Thyroid gland (tissue), 4 donors: ENCODE results near the gene SOX12. TPM values are rescaled to one million over a fixed set of nuclear protein-coding genes. Genes with fewer than 3 reads are reported as not detected.
A peak's percentile ranks its signal among the peaks of the same experiment; 100 is the strongest.

Experiments
- DNase-seq, 2 donors: peaks; one replicate each; pipeline ENCODE4 v3.0.0-alpha.2; 2019
- H3K27ac ChIP-seq, 3 donors: fragments of 200-600 bp; sonication (generic); 1 replicate in 2 of 3; 2 replicates in 1 of 3; pipeline ENCODE4 v1.5.1; 2016 to 2019; ENCODE audit warnings: mild to moderate bottlenecking in 1 of 3, moderate library complexity in 1 of 3
- H3K27me3 ChIP-seq: fragments of 200-600 bp; sonication (generic); one replicate; pipeline ENCODE4 v1.5.1; 2019
- H3K36me3 ChIP-seq, 2 donors: fragments of 200-600 bp; sonication (generic); one replicate each; pipeline ENCODE4 v1.5.1; 2016 to 2019
- H3K4me1 ChIP-seq, 2 donors: fragments of 200-600 bp; sonication (generic); one replicate each; pipeline ENCODE4 v1.5.1; 2017 to 2019
- H3K4me3 ChIP-seq, 3 donors: fragments of 200-600 bp; sonication (generic); replicated peaks in 1 of 3; 1 replicate in 2 of 3; 2 replicates in 1 of 3; pipeline ENCODE4 v1.5.1; 2016; ENCODE audit warnings: mild to moderate bottlenecking in 1 of 3
- H3K9me3 ChIP-seq: fragments of 200-600 bp; sonication (generic); one replicate; pipeline ENCODE4 v1.5.1; 2017
- CTCF ChIP-seq, 6 experiments: fragments of 200-600 bp in 3 of 6; fragments of 450-650 bp in 3 of 6; sonication (generic) in 3 of 6; IDR thresholded peaks; one replicate each; pipeline ENCODE4 v1.5.1; 2016 to 2019; ENCODE audit warnings: antibody characterized with exemption in 6 of 6, mild to moderate bottlenecking in 2 of 6, inconsistent platforms in 1 of 6, moderate library complexity in 1 of 6
- POLR2A ChIP-seq, 2 donors: fragments of 450-650 bp; IDR thresholded peaks; one replicate each; pipeline ENCODE4 v1.6.1; 2017; ENCODE audit warnings: antibody characterized with exemption in 2 of 2, mild to moderate bottlenecking in 2 of 2, moderate library complexity in 1 of 2
- WGBS, 2 donors: methylation state at CpG; one replicate each; pipeline ENCODE4 v1.1.5; 2017; 5-methylcytosine and 5-hydroxymethylcytosine counted together
- intact Hi-C: fragments of 100-400 bp; cut with DNase I; formaldehyde crosslinking; loops from one replicate; pipeline ENCODE4 v1.15.1; 2023
- total RNA-seq, 4 donors: library from RNA; depleted of rRNA; stranded (reverse); fragments of >200 nt; gene quantifications; one replicate each; pipeline ENCODE4 v1.2.3, GENCODE V29; 2016

SOX12 gene
- total RNA-seq, 4 donors from 2014 or later: 7.1 to 12.9 (median 9.0) TPM

GRCh38 chr20:297098-297924 is 28.0 kb upstream of the SOX12 start, which contains the start of gene ZCCHC3:
ZCCHC3 (plus strand) TSS chr20:297570; CDS start chr20:297587, 17 bp downstream.
- DNase-seq: peak; percentile 92
- H3K9me3 ChIP-seq: no peaks in the 10 kb centered on the region
- peak; percentile 7 to 85 for TF ChIP-seq POLR2A (IDR thresholded peaks at IDR 0.05)
- peak in 1 of 6 experiments; percentile 31 for TF ChIP-seq CTCF (IDR thresholded peaks at IDR 0.05)
- no peaks in the 10 kb centered on the region for H3K36me3 ChIP-seq
- H3K27me3 ChIP-seq: no peaks in the 10 kb centered on the region
- peak within 1 kb of the TSS; percentile 88 to 94 (median 93) for H3K4me3 ChIP-seq
- 0 to 1% methylated on average over 52 to 73 of the region's 99 CpGs for WGBS, 2 donors
- H3K4me1 ChIP-seq: peaks cover 27 to 31% of the 10 kb centered on the region in 2 donors
- H3K27ac ChIP-seq: peak within 1 kb of the TSS; percentile 96 to 99 (median 96)
- intact Hi-C loops: no loop called here

- no peaks in the 10 kb centered on the region for H3K9me3 ChIP-seq
- no peaks in the 10 kb centered on the region for H3K27me3 ChIP-seq
- DNase-seq: peak; percentile 87 to 90
- 0% methylated on average over 34 to 43 of the region's 75 CpGs for WGBS, 2 donors
- H3K27ac ChIP-seq: peak overlapping the region; percentile 96 to 99 (median 96)
- no peaks in the 10 kb centered on the region for H3K36me3 ChIP-seq
- H3K4me1 ChIP-seq: peaks cover 27 to 31% of the 10 kb centered on the region in 2 donors
- peak in 1 of 6 experiments; percentile 6 for TF ChIP-seq CTCF (IDR thresholded peaks at IDR 0.05)
- TF ChIP-seq POLR2A (IDR thresholded peaks at IDR 0.05): peak in 1 of 2 donors; percentile 69
- H3K4me3 ChIP-seq: peak overlapping the region; percentile 88 to 94 (median 93)
- intact Hi-C loops: no loop called here
These were observed 27.2 kb upstream of the SOX12 start for GRCh38 chr20:297925-298775.

GRCh38 chr20:298776-299391 is 26.5 kb upstream of the SOX12 start:
- H3K4me3 ChIP-seq: peak overlapping the region; percentile 88 to 94 (median 93)
- intact Hi-C loops: no loop called here
- H3K36me3 ChIP-seq: no peaks in the 10 kb centered on the region
- TF ChIP-seq CTCF (IDR thresholded peaks at IDR 0.05): no peak
- TF ChIP-seq POLR2A (IDR thresholded peaks at IDR 0.05): no peak
- no peaks in the 10 kb centered on the region for H3K9me3 ChIP-seq
- no peaks in the 10 kb centered on the region for H3K27me3 ChIP-seq
- no peak for DNase-seq
- WGBS, 2 donors: 4 to 8% methylated on average over 15 of the region's 15 CpGs
- peak overlapping the region; percentile 96 to 99 (median 96) for H3K27ac ChIP-seq
- H3K4me1 ChIP-seq: peaks cover 27 to 31% of the 10 kb centered on the region in 2 donors

- no peak for DNase-seq
- Histone ChIP-seq H3K27me3 (no peaks in the 10 kb centered on the region), H3K27ac (no peak overlapping the region), H3K4me1 (peaks cover 27 to 31% of the 10 kb centered on the region in 2 donors), H3K36me3 (no peaks in the 10 kb centered on the region), H3K4me3 (no peak overlapping the region), H3K9me3 (no peaks in the 10 kb centered on the region)
- intact Hi-C loops: no loop called here
- TF ChIP-seq POLR2A (IDR thresholded peaks at IDR 0.05): no peak
- TF ChIP-seq CTCF (IDR thresholded peaks at IDR 0.05): no peak
- 50 to 58% methylated on average over 10 of the region's 10 CpGs for WGBS, 2 donors
These were observed 24.9 kb upstream of the SOX12 start for GRCh38 chr20:300345-300990.
